ENCODE results near the gene TRIO. TPM values are rescaled to one million over a fixed set of nuclear protein-coding genes. Genes with fewer than 3 reads are reported as not detected.
"Not testable (repeated sequence)": the region's sequence is repeated elsewhere in the genome, so short reads cannot be mapped to it uniquely, and the experiment has no call there.

TRIO gene
- total RNA-seq, 6 donors from 2014 or later: 138 to 408 (median 156) TPM

DNA sequence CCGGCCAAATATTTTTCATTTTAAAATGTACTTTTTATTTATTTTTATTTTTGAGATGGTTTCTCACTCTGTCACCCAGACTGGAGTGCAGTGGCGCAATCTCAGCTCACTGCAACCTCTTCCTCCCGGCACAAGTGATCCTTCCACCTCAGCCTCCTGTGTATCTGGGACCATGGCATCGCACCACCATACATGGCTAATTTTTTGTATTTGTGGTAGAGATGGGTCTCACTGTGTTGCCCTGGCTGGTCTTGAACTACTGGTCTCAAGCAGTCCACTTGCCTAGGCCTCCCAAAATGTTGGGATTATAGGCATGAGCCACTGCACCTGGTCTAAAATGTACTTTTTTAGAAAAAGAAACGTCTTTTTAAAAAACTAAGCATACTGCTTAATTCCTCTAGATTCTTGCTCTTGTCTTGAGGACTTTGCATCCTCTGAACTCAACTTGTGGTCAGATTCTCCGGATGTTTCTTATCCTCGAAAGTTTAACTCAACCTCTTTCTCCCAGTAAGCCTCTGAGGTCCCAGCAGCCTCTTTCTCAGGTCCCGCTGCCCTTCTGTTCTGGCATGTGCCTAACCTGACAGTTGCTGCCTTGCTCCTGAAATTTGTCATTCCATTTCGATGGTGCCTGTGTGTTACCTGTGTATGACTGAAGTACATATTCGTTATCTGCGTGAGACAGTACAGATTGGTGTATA, 63.0 kb downstream of the TRIO start:
- Histone ChIP-seq H3K4me1 (peaks cover 30 to 68% (median 49%) of the 10 kb centered on the region in 4 donors), H3K27ac (peak overlapping the region in 1 of 4 donors; percentile 75), H3K9me3 (no peaks in the 10 kb centered on the region), H3K36me3 (no peaks in the 10 kb centered on the region), H3K4me3 (no peak overlapping the region), H3K27me3 (no peaks in the 10 kb centered on the region)
- WGBS, 2 donors: 68 to 71% methylated on average over 11 of the region's 11 CpGs
- ATAC-seq (ENCODE audit: low FRiP score in 2 of 2) (no peak), DNase-seq (no peak)
- TF ChIP-seq POLR2A (IDR thresholded peaks at IDR 0.05) (no peak), EP300 (IDR thresholded peaks at IDR 0.05) (no peak)

- peaks cover 30 to 74% (median 50%) of the 10 kb centered on the region in 4 donors for H3K4me1 ChIP-seq
- not testable (repeated sequence) for H3K9me3 ChIP-seq; H3K36me3 ChIP-seq; ATAC-seq (ENCODE audit: low FRiP score in 2 of 2); H3K27me3 ChIP-seq; H3K4me3 ChIP-seq; DNase-seq
- peak overlapping the region in 3 of 4 donors; percentile 7 to 56 (median 37) for H3K27ac ChIP-seq
- WGBS, 2 donors: 38 to 50% methylated on average over 2 of the region's 3 CpGs
Observed at GRCh38 chr5:14207428-14207827, 64.3 kb downstream of the TRIO start.

GRCh38 chr5:14208071-14209021, 65.2 kb downstream of the TRIO start:
- H3K27me3 ChIP-seq: no peaks in the 10 kb centered on the region
- ATAC-seq (ENCODE audit: low FRiP score in 2 of 2) (peak; percentile 40 to 60), DNase-seq (no peak)
- no peaks in the 10 kb centered on the region for H3K9me3 ChIP-seq
- WGBS, 2 donors: 37 to 42% methylated on average over 8 of the region's 8 CpGs
- peaks cover 33 to 72% (median 53%) of the 10 kb centered on the region in 4 donors for H3K4me1 ChIP-seq
- TF ChIP-seq, protein P1, sequence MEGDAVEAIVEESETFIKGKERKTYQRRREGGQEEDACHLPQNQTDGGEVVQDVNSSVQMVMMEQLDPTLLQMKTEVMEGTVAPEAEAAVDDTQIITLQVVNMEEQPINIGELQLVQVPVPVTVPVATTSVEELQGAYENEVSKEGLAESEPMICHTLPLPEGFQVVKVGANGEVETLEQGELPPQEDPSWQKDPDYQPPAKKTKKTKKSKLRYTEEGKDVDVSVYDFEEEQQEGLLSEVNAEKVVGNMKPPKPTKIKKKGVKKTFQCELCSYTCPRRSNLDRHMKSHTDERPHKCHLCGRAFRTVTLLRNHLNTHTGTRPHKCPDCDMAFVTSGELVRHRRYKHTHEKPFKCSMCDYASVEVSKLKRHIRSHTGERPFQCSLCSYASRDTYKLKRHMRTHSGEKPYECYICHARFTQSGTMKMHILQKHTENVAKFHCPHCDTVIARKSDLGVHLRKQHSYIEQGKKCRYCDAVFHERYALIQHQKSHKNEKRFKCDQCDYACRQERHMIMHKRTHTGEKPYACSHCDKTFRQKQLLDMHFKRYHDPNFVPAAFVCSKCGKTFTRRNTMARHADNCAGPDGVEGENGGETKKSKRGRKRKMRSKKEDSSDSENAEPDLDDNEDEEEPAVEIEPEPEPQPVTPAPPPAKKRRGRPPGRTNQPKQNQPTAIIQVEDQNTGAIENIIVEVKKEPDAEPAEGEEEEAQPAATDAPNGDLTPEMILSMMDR (IDR thresholded peaks at IDR 0.05): no peak
- peak; percentile 6 to 67 for TF ChIP-seq POLR2AphosphoS5 (IDR thresholded peaks at IDR 0.05)
- no peak for TF ChIP-seq EP300 (IDR thresholded peaks at IDR 0.05)
- H3K4me3 ChIP-seq: no peak overlapping the region
- peak overlapping the region in 3 of 4 donors; percentile 7 to 56 (median 37) for H3K27ac ChIP-seq
- no peaks in the 10 kb centered on the region for H3K36me3 ChIP-seq

GRCh38 chr5:14209222-14209822, 66.2 kb downstream of the TRIO start:
- ATAC-seq (ENCODE audit: low FRiP score in 2 of 2) (no peak), DNase-seq (no peak)
- Histone ChIP-seq H3K36me3 (no peaks in the 10 kb centered on the region), H3K4me3 (no peak overlapping the region), H3K9me3 (no peaks in the 10 kb centered on the region), H3K27me3 (no peaks in the 10 kb centered on the region), H3K4me1 (peaks cover 27 to 72% (median 51%) of the 10 kb centered on the region in 4 donors), H3K27ac (peak overlapping the region in 2 of 4 donors; percentile 37 to 56)
- 82 to 88% methylated on average over 9 of the region's 9 CpGs for WGBS, 2 donors
- TF ChIP-seq POLR2AphosphoS5 (IDR thresholded peaks at IDR 0.05): no peak
- TF ChIP-seq POLR2A (IDR thresholded peaks at IDR 0.05): no peak
- TF ChIP-seq EP300 (IDR thresholded peaks at IDR 0.05): no peak
- TF ChIP-seq, protein P1 (IDR thresholded peaks at IDR 0.05): no peak

- no peak for ATAC-seq (ENCODE audit: low FRiP score in 2 of 2)
- Histone ChIP-seq H3K9me3 (no peaks in the 10 kb centered on the region), H3K36me3 (no peaks in the 10 kb centered on the region), H3K27ac (no peak overlapping the region), H3K4me3 (no peak overlapping the region), H3K27me3 (no peaks in the 10 kb centered on the region), H3K4me1 (peaks cover 22 to 67% (median 46%) of the 10 kb centered on the region in 4 donors)
- 86 to 94% methylated on average over 8 of the region's 8 CpGs for WGBS, 2 donors
- TF ChIP-seq, protein P1 (IDR thresholded peaks at IDR 0.05): no peak
- TF ChIP-seq POLR2AphosphoS5 (IDR thresholded peaks at IDR 0.05) (no peak), EP300 (IDR thresholded peaks at IDR 0.05) (no peak), POLR2A (IDR thresholded peaks at IDR 0.05) (no peak)
- peak in 1 of 2 donors; percentile 61 for DNase-seq
Observed at GRCh38 chr5:14209836-14210235, 66.7 kb downstream of the TRIO start.

Measured in upper lobe of left lung (tissue), 6 donors.